A549 treated with RU486 at 1 μM for 4 hours (cell line): ENCODE results near the gene TRAF2. TPM values are rescaled to one million over a fixed set of nuclear protein-coding genes. Genes with fewer than 3 reads are reported as not detected.

Experiments
- total RNA-seq: library from RNA; stranded (reverse); fragments of 200-300 nt; extraction: Qiagen RNA extraction; gene quantifications from 5 replicates; pipeline ENCODE4 v1.2.3, GENCODE V29; 2022; ENCODE audit warnings: low read depth

The TRAF2 gene
- 43.0 to 67.7 TPM (median 61.3 TPM) in 5 replicates for total RNA-seq

GRCh38 chr9:136885950-136886578 is at the start of gene TRAF2:
Gene TRAF2 (plus strand): TSS chr9:136886516. CDS start chr9:136898741, 12,225 bp downstream.

GRCh38 chr9:136842380-136842948 is 43.9 kb upstream of the TRAF2 start, which contains the start of gene AJM1:
Gene AJM1 (plus strand): TSS chr9:136842478. CDS start chr9:136844415, 1,937 bp downstream.

GRCh38 chr9:136849038-136849959 is 37.0 kb upstream of the TRAF2 start, which contains the start of gene PHPT1:
Gene PHPT1 (plus strand): TSS chr9:136849409. CDS start chr9:136849431, 22 bp downstream.

GRCh38 chr9:136851941-136852663 is 34.2 kb upstream of the TRAF2 start, which contains the start of gene MAMDC4:
Gene MAMDC4 (plus strand): TSS chr9:136852346. CDS start chr9:136852417, 71 bp downstream.

GRCh38 chr9:136944519-136945332 is 58.4 kb downstream of the TRAF2 start, which contains the start of the genes C8G and FBXW5:
Gene C8G (plus strand): TSS chr9:136945243. CDS start chr9:136945321, 78 bp downstream.
Gene FBXW5 (minus strand): TSS chr9:136944738. CDS start chr9:136944083, 655 bp downstream.

GRCh38 chr9:136951541-136952320 is 65.4 kb downstream of the TRAF2 start, which contains the start of gene LCN12:
Gene LCN12 (plus strand): TSS chr9:136952273. CDS start chr9:136952328, 55 bp downstream.

Other genes with a start within 250 kb of the TRAF2 start
- gene EGFL7, start 223.6 kb upstream of the TRAF2 start, total RNA-seq, result 34.7 to 61.3 TPM (median 53.8 TPM) in 5 replicates
- 69.1 to 126 TPM (median 109 TPM) in 5 replicates for gene AGPAT2, start 199.1 kb upstream of the TRAF2 start, total RNA-seq
- 7.3 to 11.1 TPM (median 8.6 TPM) in 5 replicates for gene DIPK1B, start 173.9 kb upstream of the TRAF2 start, total RNA-seq
- not detected in 5 replicates for gene LCN10, start 143.6 kb upstream of the TRAF2 start, total RNA-seq
- not detected in 5 replicates for gene LCN6, start 138.0 kb upstream of the TRAF2 start, total RNA-seq
- gene LCN8, start 128.3 kb upstream of the TRAF2 start, total RNA-seq, result not detected in 5 replicates
- gene LCN15, start 122.0 kb upstream of the TRAF2 start, total RNA-seq, result not detected in 5 replicates
- 55.2 to 72.6 TPM (median 70.2 TPM) in 5 replicates for gene TMEM141, start 95.2 kb upstream of the TRAF2 start, total RNA-seq
- 0.28 to 0.49 TPM (median 0.32 TPM) in 5 replicates for gene CCDC183, start 90.2 kb upstream of the TRAF2 start, total RNA-seq
- gene RABL6, start 78.6 kb upstream of the TRAF2 start, total RNA-seq, result 62.1 to 91.5 TPM (median 77.2 TPM) in 5 replicates
- 3.1 to 4.4 TPM (median 4.0 TPM) in 5 replicates for gene AJM1, start 44.0 kb upstream of the TRAF2 start, total RNA-seq
- gene PHPT1, start 37.1 kb upstream of the TRAF2 start, total RNA-seq, result 264 to 320 TPM (median 309 TPM) in 5 replicates
- gene MAMDC4, start 34.2 kb upstream of the TRAF2 start, total RNA-seq, result 1.8 to 5.2 TPM (median 3.6 TPM) in 5 replicates
- gene EDF1, start 20.2 kb upstream of the TRAF2 start, total RNA-seq, result 453 to 576 TPM (median 473 TPM) in 5 replicates
- 58.4 to 107 TPM (median 95.0 TPM) in 5 replicates for gene FBXW5, start 58.2 kb downstream of the TRAF2 start, total RNA-seq
- gene C8G, start 58.7 kb downstream of the TRAF2 start, total RNA-seq, result 0.24 to 2.2 TPM (median 0.66 TPM) in 5 replicates
- gene LCN12, start 65.8 kb downstream of the TRAF2 start, total RNA-seq, result 0.61 to 1.6 TPM (median 0.86 TPM) in 5 replicates
- gene PTGDS, start 91.0 kb downstream of the TRAF2 start, total RNA-seq, result 0.25 to 0.76 TPM (median 0.59 TPM) in 3 of 5 replicates, not detected in the others
- gene LCNL1, start 96.5 kb downstream of the TRAF2 start, total RNA-seq, result not detected in 5 replicates
- 42.1 to 79.2 TPM (median 76.4 TPM) in 5 replicates for gene PAXX, start 105.9 kb downstream of the TRAF2 start, total RNA-seq
- gene CLIC3, start 110.1 kb downstream of the TRAF2 start, total RNA-seq, result 2.0 to 3.7 TPM (median 3.4 TPM) in 5 replicates
- gene ABCA2, start 141.7 kb downstream of the TRAF2 start, total RNA-seq, result 18.6 to 29.0 TPM (median 26.5 TPM) in 5 replicates
- gene FUT7, start 145.6 kb downstream of the TRAF2 start, total RNA-seq, result 0.07 to 0.09 TPM (median 0.08 TPM) in 3 of 5 replicates, not detected in the others
- gene NPDC1, start 159.7 kb downstream of the TRAF2 start, total RNA-seq, result 37.1 to 85.1 TPM (median 73.1 TPM) in 5 replicates
- 0.31 to 1.1 TPM (median 0.91 TPM) in 5 replicates for gene ENTPD2, start 167.5 kb downstream of the TRAF2 start, total RNA-seq
- gene SAPCD2, start 184.0 kb downstream of the TRAF2 start, total RNA-seq, result 14.0 to 28.0 TPM (median 25.8 TPM) in 5 replicates
- 9.3 to 14.6 TPM (median 11.2 TPM) in 5 replicates for gene UAP1L1, start 191.0 kb downstream of the TRAF2 start, total RNA-seq
- 42.0 to 52.8 TPM (median 50.3 TPM) in 5 replicates for gene MAN1B1, start 200.5 kb downstream of the TRAF2 start, total RNA-seq
- 71.8 to 128 TPM (median 111 TPM) in 5 replicates for gene DPP7, start 228.2 kb downstream of the TRAF2 start, total RNA-seq